GM21381 (cell line): ENCODE results near the gene STX11.
"Not testable (repeated sequence)": the region's sequence is repeated elsewhere in the genome, so short reads cannot be mapped to it uniquely, and the experiment has no call there.

Experiments
- ATAC-seq: cut with Tn5 transposase; IDR thresholded peaks from one replicate; pipeline ENCODE4 v1.9.1; 2021; ENCODE audit warnings: mild to moderate bottlenecking, moderate library complexity; ENCODE audit not compliant: unreplicated experiment

STX11 gene

GRCh38 chr6:144149894-144150709, at the start of gene STX11:
TSS of gene STX11 (plus strand) at chr6:144150517. CDS start at chr6:144186628, 36,111 bp downstream.
- ATAC-seq, result peak; percentile 71

- no peak for ATAC-seq
These were observed 47.2 kb upstream of the STX11 start for GRCh38 chr6:144103026-144103563.

- ATAC-seq, result no peak
These were observed 45.8 kb upstream of the STX11 start for GRCh38 chr6:144104488-144104887.

- ATAC-seq, result no peak
These were observed 45.3 kb upstream of the STX11 start for GRCh38 chr6:144104898-144105487.

- ATAC-seq, result no peak
These were observed 44.1 kb upstream of the STX11 start for GRCh38 chr6:144106206-144106605.

GRCh38 chr6:144110210-144110609, 40.1 kb upstream of the STX11 start:
- ATAC-seq, result no peak

GRCh38 chr6:144113366-144113765, 37.0 kb upstream of the STX11 start:
- no peak for ATAC-seq

GRCh38 chr6:144115219-144115618, 35.1 kb upstream of the STX11 start:
- ATAC-seq, result no peak

- no peak for ATAC-seq
These were observed 30.9 kb upstream of the STX11 start for GRCh38 chr6:144119376-144119775.

- ATAC-seq, result no peak
These were observed 27.5 kb upstream of the STX11 start for GRCh38 chr6:144122861-144123260.

GRCh38 chr6:144123421-144123820, 26.9 kb upstream of the STX11 start:
- no peak for ATAC-seq

- no peak for ATAC-seq
These were observed 26.5 kb upstream of the STX11 start for GRCh38 chr6:144123836-144124235.

GRCh38 chr6:144127097-144127496, 23.2 kb upstream of the STX11 start:
- no peak for ATAC-seq

- ATAC-seq, result no peak
These were observed 20.8 kb upstream of the STX11 start for GRCh38 chr6:144129469-144129868.

- ATAC-seq, result no peak
These were observed 19.0 kb upstream of the STX11 start for GRCh38 chr6:144131248-144131709.

- not testable (repeated sequence) for ATAC-seq
These were observed 18.1 kb upstream of the STX11 start for GRCh38 chr6:144132167-144132690.

- ATAC-seq, result no peak
These were observed 17.0 kb upstream of the STX11 start for GRCh38 chr6:144133225-144133821.

GRCh38 chr6:144134176-144134575, 16.1 kb upstream of the STX11 start:
- no peak for ATAC-seq

- ATAC-seq, result no peak
These were observed 15.6 kb upstream of the STX11 start for GRCh38 chr6:144134737-144135136.

GRCh38 chr6:144138542-144138941, 11.8 kb upstream of the STX11 start:
- no peak for ATAC-seq

- no peak for ATAC-seq
These were observed 10.5 kb upstream of the STX11 start for GRCh38 chr6:144139817-144140216.
